HG03025 (cell line): ENCODE measurements around the gene KCNQ1.

Source experiments
- ATAC-seq: cut with Tn5 transposase; IDR thresholded peaks from one replicate; pipeline ENCODE4 v1.9.1; 2021; ENCODE audit warnings: mild to moderate bottlenecking, moderate library complexity; ENCODE audit not compliant: unreplicated experiment, low FRiP score

KCNQ1 gene

GRCh38 chr11:2835296-2835695, 390.5 kb downstream of the KCNQ1 start:
- ATAC-seq, result no peak

- no peak for ATAC-seq
Observed at GRCh38 chr11:2835751-2836150, 390.9 kb downstream of the KCNQ1 start.

- ATAC-seq, result no peak
Observed at GRCh38 chr11:2836315-2837095, 391.7 kb downstream of the KCNQ1 start.

GRCh38 chr11:2837096-2837601, 392.3 kb downstream of the KCNQ1 start:
- ATAC-seq, result no peak

GRCh38 chr11:2837651-2838050, 392.8 kb downstream of the KCNQ1 start:
- no peak for ATAC-seq

- no peak for ATAC-seq
Observed at GRCh38 chr11:2838091-2838490, 393.3 kb downstream of the KCNQ1 start.

GRCh38 chr11:2838676-2839294, 394.0 kb downstream of the KCNQ1 start:
- ATAC-seq, result no peak

- ATAC-seq, result no peak
Observed at GRCh38 chr11:2839395-2839943, 394.7 kb downstream of the KCNQ1 start.

- no peak for ATAC-seq
Observed at GRCh38 chr11:2841411-2842190, 396.8 kb downstream of the KCNQ1 start.

GRCh38 chr11:2842876-2843275, 398.1 kb downstream of the KCNQ1 start:
- no peak for ATAC-seq

- ATAC-seq, result no peak
Observed at GRCh38 chr11:2843551-2843950, 398.7 kb downstream of the KCNQ1 start.

- no peak for ATAC-seq
Observed at GRCh38 chr11:2844116-2844842, 399.5 kb downstream of the KCNQ1 start.

GRCh38 chr11:2844996-2845395, 400.2 kb downstream of the KCNQ1 start:
- no peak for ATAC-seq

GRCh38 chr11:2846056-2846455, 401.2 kb downstream of the KCNQ1 start:
- ATAC-seq, result no peak

- no peak for ATAC-seq
Observed at GRCh38 chr11:2846470-2846869, 401.7 kb downstream of the KCNQ1 start.

- no peak for ATAC-seq
Observed at GRCh38 chr11:2847561-2847960, 402.8 kb downstream of the KCNQ1 start.

GRCh38 chr11:2848497-2848896, 403.7 kb downstream of the KCNQ1 start:
- ATAC-seq, result no peak

GRCh38 chr11:2849994-2850770, 405.4 kb downstream of the KCNQ1 start:
- no peak for ATAC-seq

- ATAC-seq, result no peak
Observed at GRCh38 chr11:2853401-2853800, 408.6 kb downstream of the KCNQ1 start.
